DMS114 treated with DMSO at 0.1 percent for 48 hours (cell line): ENCODE data around the gene PTPRO.

Experiments
- DNase-seq: peaks from one replicate; lab custom pipeline; 2025; ENCODE audit not compliant: unreplicated experiment; lab: John Stamatoyannopoulos, UW

The PTPRO gene

GRCh38 chr12:15522574-15523187 is 200.4 kb downstream of the PTPRO start:
- peak; percentile 63 for DNase-seq

- DNase-seq: no peak
Observed at GRCh38 chr12:15525441-15525840, 203.1 kb downstream of the PTPRO start.

- DNase-seq: no peak
Observed at GRCh38 chr12:15526033-15526432, 203.7 kb downstream of the PTPRO start.

- DNase-seq: no peak
Observed at GRCh38 chr12:15527201-15528080, 205.1 kb downstream of the PTPRO start.

- DNase-seq: no peak
Observed at GRCh38 chr12:15528666-15529065, 206.4 kb downstream of the PTPRO start.

GRCh38 chr12:15530361-15530760 is 208.1 kb downstream of the PTPRO start:
- no peak for DNase-seq

- peak; percentile 15 for DNase-seq
Observed at GRCh38 chr12:15532364-15532977, 210.2 kb downstream of the PTPRO start.

GRCh38 chr12:15534322-15534721 is 212.0 kb downstream of the PTPRO start:
- DNase-seq: no peak

- DNase-seq: no peak
Observed at GRCh38 chr12:15534874-15535273, 212.6 kb downstream of the PTPRO start.

- DNase-seq: no peak
Observed at GRCh38 chr12:15535352-15535781, 213.1 kb downstream of the PTPRO start.

GRCh38 chr12:15536446-15536845 is 214.1 kb downstream of the PTPRO start:
- no peak for DNase-seq

- DNase-seq: no peak
Observed at GRCh38 chr12:15538881-15539280, 216.6 kb downstream of the PTPRO start.

GRCh38 chr12:15540005-15540404 is 217.7 kb downstream of the PTPRO start:
- DNase-seq: no peak

GRCh38 chr12:15540469-15540872 is 218.2 kb downstream of the PTPRO start:
- DNase-seq: no peak

GRCh38 chr12:15541996-15542631 is 219.8 kb downstream of the PTPRO start:
- DNase-seq: no peak

GRCh38 chr12:15543347-15543746 is 221.0 kb downstream of the PTPRO start:
- DNase-seq: no peak

GRCh38 chr12:15544589-15544988 is 222.3 kb downstream of the PTPRO start:
- DNase-seq: no peak

GRCh38 chr12:15545334-15545733 is 223.0 kb downstream of the PTPRO start:
- no peak for DNase-seq

- DNase-seq: no peak
Observed at GRCh38 chr12:15546102-15546701, 223.9 kb downstream of the PTPRO start.

GRCh38 chr12:15547063-15547462 is 224.8 kb downstream of the PTPRO start:
- no peak for DNase-seq

- no peak for DNase-seq
Observed at GRCh38 chr12:15547691-15548090, 225.4 kb downstream of the PTPRO start.
